HG02840 (cell line): ENCODE data around the gene PTH1R.

Experiments used
- ATAC-seq: cut with Tn5 transposase; IDR thresholded peaks from one replicate; pipeline ENCODE4 v1.9.1; 2021; ENCODE audit warnings: mild to moderate bottlenecking, moderate library complexity, moderate number of reproducible peaks; ENCODE audit not compliant: unreplicated experiment, low FRiP score

The PTH1R gene

GRCh38 chr3:46880884-46881595 is 3.5 kb downstream of the PTH1R start:
- ATAC-seq: no peak

GRCh38 chr3:46881596-46882376 is 4.3 kb downstream of the PTH1R start:
- no peak for ATAC-seq

- no peak for ATAC-seq
Observed at GRCh38 chr3:46882377-46883053, 5.0 kb downstream of the PTH1R start.

- no peak for ATAC-seq
Observed at GRCh38 chr3:46883054-46883829, 5.7 kb downstream of the PTH1R start.

GRCh38 chr3:46883830-46884185 is 6.3 kb downstream of the PTH1R start:
- ATAC-seq: no peak

- no peak for ATAC-seq
Observed at GRCh38 chr3:46884427-46884826, 6.9 kb downstream of the PTH1R start.

GRCh38 chr3:46884929-46885328 is 7.4 kb downstream of the PTH1R start:
- ATAC-seq: no peak

- ATAC-seq: no peak
Observed at GRCh38 chr3:46885612-46886011, 8.1 kb downstream of the PTH1R start.

- no peak for ATAC-seq
Observed at GRCh38 chr3:46887980-46888494, 10.5 kb downstream of the PTH1R start.

GRCh38 chr3:46888705-46889104 is 11.2 kb downstream of the PTH1R start:
- ATAC-seq: no peak

GRCh38 chr3:46889381-46890110 is 12.0 kb downstream of the PTH1R start:
- ATAC-seq: no peak

- no peak for ATAC-seq
Observed at GRCh38 chr3:46890132-46890531, 12.6 kb downstream of the PTH1R start.

GRCh38 chr3:46891132-46891531 is 13.6 kb downstream of the PTH1R start:
- no peak for ATAC-seq

GRCh38 chr3:46892285-46893145 is 15.0 kb downstream of the PTH1R start:
- no peak for ATAC-seq

GRCh38 chr3:46893146-46893748 is 15.7 kb downstream of the PTH1R start:
- ATAC-seq: no peak

- no peak for ATAC-seq
Observed at GRCh38 chr3:46893763-46894162, 16.2 kb downstream of the PTH1R start.

- no peak for ATAC-seq
Observed at GRCh38 chr3:46894256-46894655, 16.7 kb downstream of the PTH1R start.

GRCh38 chr3:46895204-46895660 is 17.7 kb downstream of the PTH1R start:
- no peak for ATAC-seq
